Measurements from ENCODE around the gene COL4A2.

COL4A2 gene

DNA sequence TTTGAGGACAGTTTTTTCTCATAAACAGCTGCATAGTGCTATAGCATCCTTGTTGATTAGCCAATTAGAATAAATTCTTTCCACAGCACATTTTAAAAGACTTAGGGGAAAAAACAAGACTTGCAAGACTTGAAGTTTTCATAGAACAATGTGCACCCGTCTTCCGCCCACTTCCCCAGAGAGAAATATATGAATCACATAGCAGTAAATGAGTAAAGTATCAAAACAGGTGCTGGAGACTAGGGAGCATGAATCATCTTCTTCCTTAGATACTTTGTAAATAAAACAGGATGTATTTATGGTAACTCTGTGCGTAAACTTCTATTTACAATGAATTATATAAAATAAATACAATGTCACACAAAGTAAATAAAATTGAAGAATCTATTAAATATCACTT is 75.1 kb downstream of the COL4A2 start:
- peaks cover 32% of the 10 kb centered on the region for H3K4me1 Mint-ChIP-seq
- H3K4me3 Mint-ChIP-seq: no peak overlapping the region
- peaks cover 2% of the 10 kb centered on the region for H3K9me3 Mint-ChIP-seq
- H3K36me3 Mint-ChIP-seq (ENCODE audit: low read depth): peaks cover 20% of the 10 kb centered on the region
- TF ChIP-seq, protein P1, sequence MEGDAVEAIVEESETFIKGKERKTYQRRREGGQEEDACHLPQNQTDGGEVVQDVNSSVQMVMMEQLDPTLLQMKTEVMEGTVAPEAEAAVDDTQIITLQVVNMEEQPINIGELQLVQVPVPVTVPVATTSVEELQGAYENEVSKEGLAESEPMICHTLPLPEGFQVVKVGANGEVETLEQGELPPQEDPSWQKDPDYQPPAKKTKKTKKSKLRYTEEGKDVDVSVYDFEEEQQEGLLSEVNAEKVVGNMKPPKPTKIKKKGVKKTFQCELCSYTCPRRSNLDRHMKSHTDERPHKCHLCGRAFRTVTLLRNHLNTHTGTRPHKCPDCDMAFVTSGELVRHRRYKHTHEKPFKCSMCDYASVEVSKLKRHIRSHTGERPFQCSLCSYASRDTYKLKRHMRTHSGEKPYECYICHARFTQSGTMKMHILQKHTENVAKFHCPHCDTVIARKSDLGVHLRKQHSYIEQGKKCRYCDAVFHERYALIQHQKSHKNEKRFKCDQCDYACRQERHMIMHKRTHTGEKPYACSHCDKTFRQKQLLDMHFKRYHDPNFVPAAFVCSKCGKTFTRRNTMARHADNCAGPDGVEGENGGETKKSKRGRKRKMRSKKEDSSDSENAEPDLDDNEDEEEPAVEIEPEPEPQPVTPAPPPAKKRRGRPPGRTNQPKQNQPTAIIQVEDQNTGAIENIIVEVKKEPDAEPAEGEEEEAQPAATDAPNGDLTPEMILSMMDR (IDR thresholded peaks at IDR 0.05; ENCODE audit: unreplicated experiment in 3 of 3): no peak
- H3K27me3 Mint-ChIP-seq (ENCODE audit: low read depth): no peaks in the 10 kb centered on the region
- H3K27ac Mint-ChIP-seq: peak overlapping the region in 1 of 3 experiments; percentile 45

DNA sequence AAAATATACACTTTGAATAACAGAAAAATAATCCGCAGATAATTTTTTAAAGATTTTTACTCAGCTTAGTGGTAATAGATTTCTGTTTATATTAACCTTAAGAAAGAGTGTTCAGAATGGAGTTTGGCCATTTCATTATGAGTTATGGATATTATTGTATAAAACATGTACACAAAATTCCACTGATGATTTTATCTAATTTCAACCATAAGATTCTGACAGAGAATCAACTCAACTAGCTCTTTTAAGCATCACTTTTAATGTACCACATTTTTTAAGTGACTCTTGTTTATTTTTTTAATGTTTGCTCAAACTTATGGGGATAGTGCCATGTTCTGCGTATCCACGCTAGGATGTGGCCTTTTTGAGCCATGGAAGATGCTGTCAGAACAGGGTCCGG is 75.7 kb downstream of the COL4A2 start:
- Mint-ChIP-seq H3K9me3 (peaks cover 2% of the 10 kb centered on the region), H3K36me3 (ENCODE audit: low read depth) (peaks cover 20% of the 10 kb centered on the region), H3K27me3 (ENCODE audit: low read depth) (no peaks in the 10 kb centered on the region), H3K4me3 (no peak overlapping the region), H3K27ac (no peak overlapping the region), H3K4me1 (peaks cover 31% of the 10 kb centered on the region)
- TF ChIP-seq, protein P1 (IDR thresholded peaks at IDR 0.05; ENCODE audit: unreplicated experiment in 3 of 3): no peak

DNA sequence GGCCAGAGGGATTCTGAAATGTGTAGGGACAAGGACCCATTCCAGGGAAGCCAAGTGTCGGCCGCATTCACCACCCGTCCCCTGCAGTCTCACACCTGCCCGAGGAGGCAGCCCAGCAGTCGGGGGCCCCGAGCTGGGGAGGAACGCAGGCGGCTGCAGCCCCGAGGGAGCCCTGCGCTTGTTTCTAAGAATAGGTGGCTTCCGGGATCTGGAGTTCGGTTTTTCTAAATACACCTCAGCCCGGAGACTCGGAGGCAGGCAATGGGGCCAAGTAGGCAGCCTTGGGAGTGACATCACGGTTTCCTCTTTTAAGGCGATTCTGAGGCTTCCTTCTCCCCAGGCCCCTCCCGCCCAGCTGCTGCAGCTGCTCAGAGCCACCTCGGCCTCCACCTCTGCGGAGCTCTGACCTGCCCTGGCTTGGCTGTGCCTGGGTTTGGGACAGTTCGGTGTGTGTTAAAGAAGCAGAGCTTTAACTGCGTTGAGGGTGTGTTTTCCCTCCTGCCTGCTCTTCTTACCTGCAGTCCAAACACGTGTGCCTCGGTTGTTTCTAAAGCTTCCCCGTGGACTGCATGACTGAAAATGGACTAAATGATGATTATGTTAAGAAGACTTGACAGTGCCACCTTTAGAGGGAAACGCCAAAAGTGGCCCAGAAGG is 80.5 kb downstream of the COL4A2 start:
- H3K36me3 Mint-ChIP-seq (ENCODE audit: low read depth): peaks cover 53% of the 10 kb centered on the region
- TF ChIP-seq, protein P1 (IDR thresholded peaks at IDR 0.05; ENCODE audit: unreplicated experiment in 3 of 3): no peak
- no peaks in the 10 kb centered on the region for H3K27me3 Mint-ChIP-seq (ENCODE audit: low read depth)
- peaks cover 39% of the 10 kb centered on the region for H3K4me1 Mint-ChIP-seq
- H3K27ac Mint-ChIP-seq: peak overlapping the region; percentile 82 to 87 (median 83)
- H3K4me3 Mint-ChIP-seq: peak overlapping the region; percentile 42 to 60 (median 49)
- peaks cover 6% of the 10 kb centered on the region for H3K9me3 Mint-ChIP-seq

DNA sequence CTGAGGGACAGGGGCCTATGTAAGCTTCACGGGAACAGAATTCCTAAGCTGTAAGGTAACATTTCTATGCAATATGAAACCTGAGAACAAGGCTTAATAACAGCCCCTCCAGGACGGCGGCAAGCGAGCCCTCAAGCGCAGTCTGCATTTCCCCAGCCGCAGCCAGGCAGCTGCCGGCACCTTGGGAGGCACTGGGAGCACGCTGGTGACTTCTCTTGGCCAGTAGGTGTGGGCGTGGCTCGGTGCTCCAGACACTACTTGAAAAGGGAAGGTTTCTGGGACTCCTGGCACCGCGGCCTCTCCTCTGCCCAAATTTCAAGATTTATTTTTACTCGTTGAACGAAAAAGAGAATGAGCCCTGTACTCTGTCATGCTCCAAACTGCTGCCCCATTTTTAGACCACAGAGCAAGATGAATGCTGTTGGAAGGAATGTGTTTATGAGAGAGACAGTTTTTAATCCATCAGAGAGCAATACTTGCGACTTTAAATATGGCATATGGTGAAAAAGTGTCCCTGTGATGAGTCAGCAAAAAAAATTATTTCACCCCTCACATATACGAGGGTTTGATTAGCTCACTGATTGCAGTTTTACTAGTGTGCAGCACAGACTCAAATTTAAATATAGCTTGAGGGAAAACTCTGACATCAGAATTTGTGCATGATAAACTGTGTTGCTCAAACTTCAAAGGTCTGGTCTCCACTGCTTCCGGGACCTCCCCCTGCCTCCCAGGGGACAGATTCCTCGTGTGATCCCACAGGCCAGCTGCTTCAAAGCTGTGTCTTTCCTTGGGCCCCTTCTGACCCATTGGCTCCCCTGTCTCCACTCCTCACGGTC is 81.2 kb downstream of the COL4A2 start:
- peaks cover 7% of the 10 kb centered on the region for H3K9me3 Mint-ChIP-seq
- peaks cover 44% of the 10 kb centered on the region for H3K4me1 Mint-ChIP-seq
- peaks cover 53% of the 10 kb centered on the region for H3K36me3 Mint-ChIP-seq (ENCODE audit: low read depth)
- TF ChIP-seq, protein P1 (IDR thresholded peaks at IDR 0.05; ENCODE audit: unreplicated experiment in 3 of 3): no peak
- no peaks in the 10 kb centered on the region for H3K27me3 Mint-ChIP-seq (ENCODE audit: low read depth)
- peak overlapping the region; percentile 48 to 60 (median 49) for H3K4me3 Mint-ChIP-seq
- H3K27ac Mint-ChIP-seq: peak overlapping the region; percentile 82 to 87 (median 83)

DNA sequence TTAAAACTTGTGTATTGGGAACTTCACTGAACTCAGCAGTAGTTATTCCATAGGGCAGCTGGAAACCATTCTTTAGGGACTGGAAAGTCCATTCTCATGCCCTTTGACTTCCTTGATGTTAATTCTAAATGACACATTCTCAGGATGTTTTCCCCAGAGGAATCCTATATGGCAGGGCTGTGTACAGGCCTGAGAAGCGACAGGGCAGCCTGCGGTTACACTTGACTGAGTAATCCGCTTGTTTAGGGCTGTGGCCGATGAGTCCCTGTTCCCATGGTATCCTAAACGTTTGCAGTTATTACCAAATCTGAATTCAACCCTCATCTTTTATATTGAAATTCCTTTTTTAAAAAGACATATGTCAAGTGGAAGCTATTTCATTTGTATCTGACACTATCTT is 83.5 kb downstream of the COL4A2 start:
- H3K27ac Mint-ChIP-seq: peak overlapping the region; percentile 16 to 95 (median 83)
- H3K4me1 Mint-ChIP-seq: peaks cover 57% of the 10 kb centered on the region
- no peaks in the 10 kb centered on the region for H3K27me3 Mint-ChIP-seq (ENCODE audit: low read depth)
- peaks cover 52% of the 10 kb centered on the region for H3K36me3 Mint-ChIP-seq (ENCODE audit: low read depth)
- H3K4me3 Mint-ChIP-seq: no peak overlapping the region
- TF ChIP-seq, protein P1 (IDR thresholded peaks at IDR 0.05; ENCODE audit: unreplicated experiment in 3 of 3): no peak
- peaks cover 5% of the 10 kb centered on the region for H3K9me3 Mint-ChIP-seq
